ENCODE measurements around the gene CIITA. TPM values are rescaled to one million over a fixed set of nuclear protein-coding genes. Genes with fewer than 3 reads are reported as not detected.

The CIITA gene
- total and polyA plus RNA-seq, 8 donors = under 0.01 to 67.1 (median 12.8) TPM

DNA sequence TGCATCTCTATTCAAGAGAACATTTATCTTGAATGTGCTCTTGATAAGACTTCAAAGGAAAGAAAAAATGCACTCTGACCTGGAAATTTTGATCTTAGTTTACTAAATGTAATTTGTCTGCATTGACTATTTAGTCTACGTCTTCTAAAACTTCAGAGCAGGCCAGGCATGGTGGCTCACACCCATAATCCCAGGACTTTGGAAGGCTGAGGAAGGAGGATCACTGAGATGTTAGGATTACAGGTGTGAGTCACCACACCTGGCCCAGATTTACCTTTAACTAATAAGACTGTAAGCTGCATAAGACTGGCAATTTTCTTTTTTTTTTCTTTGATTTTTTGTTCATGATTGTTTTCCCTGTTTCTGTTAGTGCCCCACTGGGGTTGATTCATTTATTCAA, 18.8 kb upstream of the CIITA start:
- intact Hi-C loops (cut with DNase I; ENCODE audit: low total_unique reads) = no loop called here
- WGBS, 5 donors = 26 to 54% (median 35%) methylated on average over 1 of the region's 1 CpG
- no peak overlapping the region for H3K27ac ChIP-seq
- H3K27me3 ChIP-seq = no peaks in the 10 kb centered on the region
- DNase-seq = no peak
- TF ChIP-seq, protein P1, sequence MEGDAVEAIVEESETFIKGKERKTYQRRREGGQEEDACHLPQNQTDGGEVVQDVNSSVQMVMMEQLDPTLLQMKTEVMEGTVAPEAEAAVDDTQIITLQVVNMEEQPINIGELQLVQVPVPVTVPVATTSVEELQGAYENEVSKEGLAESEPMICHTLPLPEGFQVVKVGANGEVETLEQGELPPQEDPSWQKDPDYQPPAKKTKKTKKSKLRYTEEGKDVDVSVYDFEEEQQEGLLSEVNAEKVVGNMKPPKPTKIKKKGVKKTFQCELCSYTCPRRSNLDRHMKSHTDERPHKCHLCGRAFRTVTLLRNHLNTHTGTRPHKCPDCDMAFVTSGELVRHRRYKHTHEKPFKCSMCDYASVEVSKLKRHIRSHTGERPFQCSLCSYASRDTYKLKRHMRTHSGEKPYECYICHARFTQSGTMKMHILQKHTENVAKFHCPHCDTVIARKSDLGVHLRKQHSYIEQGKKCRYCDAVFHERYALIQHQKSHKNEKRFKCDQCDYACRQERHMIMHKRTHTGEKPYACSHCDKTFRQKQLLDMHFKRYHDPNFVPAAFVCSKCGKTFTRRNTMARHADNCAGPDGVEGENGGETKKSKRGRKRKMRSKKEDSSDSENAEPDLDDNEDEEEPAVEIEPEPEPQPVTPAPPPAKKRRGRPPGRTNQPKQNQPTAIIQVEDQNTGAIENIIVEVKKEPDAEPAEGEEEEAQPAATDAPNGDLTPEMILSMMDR (IDR thresholded peaks at IDR 0.05) = no peak
- no peak for TF ChIP-seq EP300 (IDR thresholded peaks at IDR 0.05)
- TF ChIP-seq POLR2A (IDR thresholded peaks at IDR 0.05) = no peak
- no peak for TF ChIP-seq POLR2AphosphoS5 (IDR thresholded peaks at IDR 0.05)
- no peaks in the 10 kb centered on the region for H3K9me3 ChIP-seq
- H3K4me1 ChIP-seq = peaks cover 0 to 8% (median 2%) of the 10 kb centered on the region in 4 donors
- H3K4me3 ChIP-seq = no peak overlapping the region
- H3K36me3 ChIP-seq = no peaks in the 10 kb centered on the region

DNA sequence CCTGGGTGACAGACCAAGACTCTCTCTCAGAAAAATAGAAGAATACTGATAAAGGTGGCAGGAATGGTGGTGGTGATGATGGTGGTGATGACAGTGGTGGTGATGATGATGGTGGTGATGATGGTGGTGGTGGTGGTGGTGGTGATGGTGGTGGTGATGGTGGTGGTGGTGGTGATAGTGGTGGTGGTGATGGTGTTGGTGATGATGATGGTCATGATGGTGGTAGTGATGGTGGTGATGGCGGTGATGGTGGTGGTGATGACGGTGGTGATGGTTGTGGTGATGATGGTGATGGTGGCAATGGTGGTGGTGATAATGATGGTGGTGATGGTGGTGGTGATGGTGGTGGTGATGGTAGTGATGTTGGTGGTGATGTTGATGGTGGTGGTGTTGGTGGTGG, 18.0 kb upstream of the CIITA start:
- intact Hi-C loops (cut with DNase I; ENCODE audit: low total_unique reads) = no loop called here
- no peak overlapping the region for H3K4me3 ChIP-seq
- WGBS, 5 donors = 47 to 100% (median 71%) methylated on average over 2 of the region's 2 CpGs

DNA sequence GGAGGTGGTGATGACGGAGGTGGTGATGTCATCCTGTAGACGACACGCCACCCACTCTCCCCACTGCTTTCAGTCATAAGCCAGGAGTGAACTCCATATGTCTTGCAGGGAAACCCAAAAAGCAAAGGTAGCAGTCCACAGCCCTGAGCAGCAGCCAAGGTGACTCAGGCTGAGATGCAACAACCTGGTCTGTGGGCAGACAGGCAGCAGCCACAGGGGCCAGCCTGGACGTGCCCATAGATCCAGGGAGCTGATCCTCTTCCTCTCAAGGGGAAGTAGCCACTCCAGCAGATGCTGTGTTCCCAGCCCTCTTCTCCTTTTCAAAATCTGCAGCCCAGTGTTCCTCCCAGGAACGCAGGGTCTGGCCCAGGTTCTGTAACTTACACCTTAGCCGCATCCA, 17.3 kb upstream of the CIITA start:
- H3K27ac ChIP-seq = no peak overlapping the region
- H3K4me3 ChIP-seq = no peak overlapping the region
- H3K4me1 ChIP-seq = peaks cover 0 to 8% (median 2%) of the 10 kb centered on the region in 4 donors
- H3K27me3 ChIP-seq = peaks cover 0 to under 1% (median 0%) of the 10 kb centered on the region in 3 donors
- intact Hi-C loops (cut with DNase I; ENCODE audit: low total_unique reads) = no loop called here
- TF ChIP-seq EP300 (IDR thresholded peaks at IDR 0.05) (no peak), POLR2AphosphoS5 (IDR thresholded peaks at IDR 0.05) (no peak), POLR2A (IDR thresholded peaks at IDR 0.05) (no peak)
- TF ChIP-seq, protein P1 (IDR thresholded peaks at IDR 0.05) = no peak
- 84 to 90% (median 88%) methylated on average over 5 to 6 of the region's 6 CpGs for whole genome bisulfite sequencing, 5 donors
- DNase-seq = no peak
- H3K36me3 ChIP-seq = no peaks in the 10 kb centered on the region
- H3K9me3 ChIP-seq = no peaks in the 10 kb centered on the region

More for the DNA sequence above, 18.0 kb upstream of the CIITA start:
- peaks cover 0 to 8% (median 2%) of the 10 kb centered on the region in 4 donors for H3K4me1 ChIP-seq
- H3K27me3 ChIP-seq = no peaks in the 10 kb centered on the region
- no peak overlapping the region for H3K27ac ChIP-seq
- no peaks in the 10 kb centered on the region for H3K9me3 ChIP-seq
- no peak for DNase-seq
- no peaks in the 10 kb centered on the region for H3K36me3 ChIP-seq
- TF ChIP-seq POLR2A (IDR thresholded peaks at IDR 0.05) (no peak), EP300 (IDR thresholded peaks at IDR 0.05) (no peak), POLR2AphosphoS5 (IDR thresholded peaks at IDR 0.05) (no peak)
- TF ChIP-seq, protein P1 (IDR thresholded peaks at IDR 0.05) = no peak

DNA sequence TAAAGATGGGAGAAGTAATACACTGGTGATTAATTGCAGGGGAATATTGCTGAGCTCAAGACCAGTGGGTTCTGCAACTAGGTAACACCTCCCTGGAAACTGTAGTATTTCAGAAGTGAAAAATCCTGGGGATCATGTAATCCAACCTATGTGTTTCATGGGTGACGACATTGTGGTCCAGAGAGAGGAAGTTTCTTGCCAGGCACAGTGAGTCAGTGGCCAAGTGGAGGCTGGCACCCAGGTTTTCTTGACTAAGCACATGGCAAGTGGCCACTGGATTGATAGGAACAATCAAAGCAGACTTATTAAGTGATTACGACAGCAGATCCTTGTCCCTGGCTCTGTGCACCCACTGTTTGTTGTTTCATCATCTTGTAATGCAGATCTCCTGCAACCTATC, 14.6 kb upstream of the CIITA start:
- Histone ChIP-seq H3K4me1 (peaks cover 0 to 20% (median 2%) of the 10 kb centered on the region in 4 donors), H3K9me3 (no peaks in the 10 kb centered on the region), H3K4me3 (no peak overlapping the region), H3K27me3 (peaks cover 0 to 10% (median 0%) of the 10 kb centered on the region in 3 donors), H3K27ac (peak overlapping the region in 2 of 5 donors; percentile 37 to 54), H3K36me3 (no peaks in the 10 kb centered on the region)
- intact Hi-C loops (cut with DNase I; ENCODE audit: low total_unique reads) = no loop called here
- DNase-seq = peak in 1 of 2 donors; percentile 90
- 24 to 49% (median 27%) methylated on average over 2 of the region's 2 CpGs for WGBS, 5 donors
- TF ChIP-seq, protein P1 (IDR thresholded peaks at IDR 0.05) = no peak
- TF ChIP-seq POLR2A (IDR thresholded peaks at IDR 0.05) = no peak
- no peak for TF ChIP-seq EP300 (IDR thresholded peaks at IDR 0.05)
- TF ChIP-seq POLR2AphosphoS5 (IDR thresholded peaks at IDR 0.05) = peak in 2 of 3 donors; percentile 21 to 82

Data from stomach (tissue), 9 donors.